SIG-M5 (cell line): ENCODE results near the gene FGFR2.

Experiments
- DNase-seq: peaks from one replicate; lab custom pipeline; 2025; lab: John Stamatoyannopoulos, UW

Gene FGFR2

GRCh38 chr10:121598263-121599249 is at the start of gene FGFR2:
FGFR2 (minus strand) TSS chr10:121598444; CDS start chr10:121593817, 4,627 bp downstream.
- DNase-seq = no peak

- DNase-seq = no peak
Observed at GRCh38 chr10:121647401-121647800, 49.2 kb upstream of the FGFR2 start.

GRCh38 chr10:121645696-121646095 is 47.5 kb upstream of the FGFR2 start:
- no peak for DNase-seq

- no peak for DNase-seq
Observed at GRCh38 chr10:121644501-121644900, 46.3 kb upstream of the FGFR2 start.

GRCh38 chr10:121640266-121640665 is 42.0 kb upstream of the FGFR2 start:
- no peak for DNase-seq

GRCh38 chr10:121639416-121639815 is 41.2 kb upstream of the FGFR2 start:
- no peak for DNase-seq

GRCh38 chr10:121637437-121637836 is 39.2 kb upstream of the FGFR2 start:
- DNase-seq = no peak

GRCh38 chr10:121633056-121633455 is 34.8 kb upstream of the FGFR2 start:
- no peak for DNase-seq

GRCh38 chr10:121631365-121632029 is 33.3 kb upstream of the FGFR2 start:
- no peak for DNase-seq

- no peak for DNase-seq
Observed at GRCh38 chr10:121628859-121629258, 30.6 kb upstream of the FGFR2 start.

- DNase-seq = no peak
Observed at GRCh38 chr10:121627876-121628581, 29.8 kb upstream of the FGFR2 start.

- no peak for DNase-seq
Observed at GRCh38 chr10:121624836-121625486, 26.7 kb upstream of the FGFR2 start.

- DNase-seq = no peak
Observed at GRCh38 chr10:121618906-121619305, 20.7 kb upstream of the FGFR2 start.

- DNase-seq = no peak
Observed at GRCh38 chr10:121617176-121617575, 18.9 kb upstream of the FGFR2 start.

- DNase-seq = no peak
Observed at GRCh38 chr10:121616291-121616690, 18.0 kb upstream of the FGFR2 start.

GRCh38 chr10:121615836-121616235 is 17.6 kb upstream of the FGFR2 start:
- DNase-seq = no peak

GRCh38 chr10:121615435-121615793 is 17.2 kb upstream of the FGFR2 start:
- DNase-seq = no peak

GRCh38 chr10:121614613-121615434 is 16.6 kb upstream of the FGFR2 start:
- no peak for DNase-seq

- no peak for DNase-seq
Observed at GRCh38 chr10:121613456-121613855, 15.2 kb upstream of the FGFR2 start.

- no peak for DNase-seq
Observed at GRCh38 chr10:121611393-121612159, 13.3 kb upstream of the FGFR2 start.
